HepG2 (cell line): Measurements from ENCODE around the gene PNP. TPM values are rescaled to one million over a fixed set of nuclear protein-coding genes. Genes with fewer than 3 reads are reported as not detected.

Experiments used
- ATAC-seq: fragments of 200-7000 bp; cut with Tn5 transposase; 3 replicates; pipeline ENCODE4 v1.9.1; 2020; ENCODE audit warnings: mild to moderate bottlenecking, moderate library complexity
- BruUV-seq: library from RNA; stranded (reverse); fragments of 400-500 nt; replicated peaks from 2 replicates; lab custom pipeline; 2021; lab: Mats Ljungman, UMichigan
- CTCF ChIA-PET: fragments of 300-600 bp; formaldehyde crosslinking; extraction: SDS; loops from one replicate; lab custom pipeline; 2021; ENCODE audit warnings: low total read pairs, inconsistent platforms, low intra/inter-chr PET ratio; lab: Yijun Ruan, JAX
- POLR2A ChIA-PET: fragments of 350-600 bp; sonication (Branson Sonifier 250); formaldehyde crosslinking; loops from one replicate; lab custom pipeline; 2020; ENCODE audit warnings: antibody characterized with exemption, inconsistent platforms; lab: Yijun Ruan, JAX
- DNase-seq: peaks from one replicate; pipeline ENCODE4 v3.0.0-alpha.2; 2015; ENCODE audit warnings: low spot score
- FAIRE-seq: peaks from 3 replicates; lab custom pipeline; 2011; peaks lifted over from hg19 to GRCh38; lab: Jason Lieb, UNC
- H2AFZ ChIP-seq: one replicate; pipeline ENCODE4 v1.6.1; 2011; ENCODE audit warnings: low read length, inconsistent platforms
- H3K27ac ChIP-seq: fragments of 300-600 bp; 3 replicates; pipeline ENCODE4 v1.8.0; 2011; ENCODE audit warnings: mixed run types, mild to moderate bottlenecking, mixed read lengths, low read length, inconsistent platforms; ENCODE audit not compliant: insufficient read depth; ENCODE audit errors: extremely low read length
- H3K27me3 ChIP-seq, 2 experiments: fragments of 200-600 bp in 1 of 2; 2 replicates in 1 of 2; 3 replicates in 1 of 2; pipeline versions ENCODE4 v1.6.0 to v1.8.0; 2011; ENCODE audit warnings: low read length in 2 of 2, mild to moderate bottlenecking in 2 of 2, moderate library complexity in 2 of 2, inconsistent platforms in 1 of 2; ENCODE audit not compliant: insufficient read depth in 2 of 2, control insufficient read depth in 1 of 2
- H3K36me3 ChIP-seq, 2 experiments: fragments of 200-600 bp in 1 of 2; replicated peaks in 1 of 2; 2 replicates in 1 of 2; 3 replicates in 1 of 2; pipeline versions ENCODE4 v1.5.1 to v1.8.0; 2011; ENCODE audit warnings: low read length in 2 of 2, inconsistent platforms in 1 of 2; ENCODE audit not compliant: insufficient read depth in 2 of 2, control insufficient read depth in 1 of 2
- H3K4me1 ChIP-seq: 2 replicates; pipeline ENCODE4 v1.5.1; 2012; ENCODE audit warnings: low read length, inconsistent platforms; ENCODE audit not compliant: insufficient read depth
- H3K4me2 ChIP-seq: 2 replicates; pipeline ENCODE4 v1.6.0; 2011; ENCODE audit warnings: low read depth, low read length, inconsistent platforms
- H3K4me3 ChIP-seq, 3 experiments: fragments of 200-600 bp in 1 of 3; sonication (generic), shearing (Covaris generic) in 1 of 3; replicated peaks in 1 of 3; 2 replicates each; pipeline ENCODE4 v1.5.1; 2011 to 2016; ENCODE audit warnings: low read length in 3 of 3, inconsistent platforms in 2 of 3, low read depth in 2 of 3, mild to moderate bottlenecking in 2 of 3, control low read depth in 1 of 3, mixed read lengths in 1 of 3; ENCODE audit not compliant: insufficient read depth in 1 of 3
- H3K79me2 ChIP-seq: one replicate; pipeline ENCODE4 v1.6.1; 2011; ENCODE audit warnings: low read length, inconsistent platforms; ENCODE audit not compliant: insufficient read depth
- H3K9ac ChIP-seq: 2 replicates; pipeline ENCODE4 v1.6.0; 2011; ENCODE audit warnings: mild to moderate bottlenecking, low read depth, low read length, inconsistent platforms; ENCODE audit not compliant: insufficient read depth
- H3K9me3 ChIP-seq: 2 replicates; pipeline ENCODE4 v1.5.1; 2012; ENCODE audit warnings: mild to moderate bottlenecking, low read length
- H4K20me1 ChIP-seq: 2 replicates; pipeline ENCODE4 v1.6.0; 2011; ENCODE audit warnings: inconsistent platforms, mild to moderate bottlenecking, low read length, moderate library complexity; ENCODE audit not compliant: insufficient read depth
- ATAD3A ChIP-seq: sonication (generic); formaldehyde crosslinking; IDR thresholded peaks from 2 replicates; pipeline ENCODE4 v1.4.0; 2020; ENCODE audit warnings: missing genetic modification reagents
- DRAP1 ChIP-seq: IDR thresholded peaks from 2 replicates; pipeline ENCODE4 v1.6.1; 2016; ENCODE audit warnings: missing genetic modification reagents, missing compliant biosample characterization
- FOXO1 ChIP-seq: sonication (generic); formaldehyde crosslinking; IDR thresholded peaks from 2 replicates; pipeline ENCODE4 v1.4.0; 2020; ENCODE audit warnings: missing genetic modification reagents
- GATAD1 ChIP-seq: IDR thresholded peaks from 2 replicates; pipeline ENCODE4 v1.6.1; 2016; ENCODE audit warnings: missing genetic modification reagents, missing compliant biosample characterization
- HNRNPH1 ChIP-seq: fragments of 200-400 bp; formaldehyde crosslinking; optimal IDR thresholded peaks from 2 replicates; pipeline ENCODE3; 2017; ENCODE audit warnings: mild to moderate bottlenecking, low read depth, low read length
- RAD51 ChIP-seq: fragments of 450-650 bp; IDR thresholded peaks from 2 replicates; pipeline ENCODE4 v1.6.1; 2016; ENCODE audit warnings: borderline replicate concordance
- SNAPC4 ChIP-seq: sonication (generic); formaldehyde crosslinking; IDR thresholded peaks from 2 replicates; pipeline ENCODE4 v1.4.0; 2020; ENCODE audit warnings: mild to moderate bottlenecking, missing genetic modification reagents
- TCF12 ChIP-seq, 2 experiments: fragments of 450-650 bp in 1 of 2; sonication (generic) in 1 of 2; formaldehyde crosslinking in 1 of 2; IDR thresholded peaks; 2 replicates each; pipeline versions ENCODE4 v1.6.1 to v1.8.0; 2017 to 2022; ENCODE audit warnings: antibody characterized with exemption in 1 of 2, mild to moderate bottlenecking in 1 of 2, missing genetic modification reagents in 1 of 2, moderate library complexity in 1 of 2
- ZMYM4 ChIP-seq: sonication (generic); formaldehyde crosslinking; IDR thresholded peaks from 2 replicates; pipeline ENCODE4 v1.8.1; 2023; ENCODE audit warnings: mild to moderate bottlenecking, missing genetic modification reagents
- ZNF761 ChIP-seq: sonication (generic); formaldehyde crosslinking; conservative IDR thresholded peaks from 2 replicates; pipeline ENCODE4 v1.4.0; 2020; ENCODE audit warnings: mild to moderate bottlenecking, missing genetic modification reagents
- ZSCAN20 ChIP-seq: sonication (generic); formaldehyde crosslinking; IDR thresholded peaks from 2 replicates; pipeline ENCODE4 v1.4.0; 2020; ENCODE audit warnings: missing genetic modification reagents, mild to moderate bottlenecking, borderline replicate concordance
- WGBS: methylation state at CpG from one replicate; pipeline ENCODE4 v1.1.6; 2017; ENCODE audit warnings: low lambda C conversion rate; 5-methylcytosine and 5-hydroxymethylcytosine counted together
- in situ Hi-C: cut with HindIII; loops from 2 replicates; pipeline ENCODE4 v1.10.0; 2017; ENCODE audit warnings: low pct_unique_long_range_greater_than_20kb; ENCODE audit not compliant: extremely low pct_ligation_motif_present
- intact Hi-C: fragments of 100-400 bp; cut with micrococcal nuclease; formaldehyde crosslinking; loops from one replicate; pipeline ENCODE4 v1.10.0; 2022; ENCODE audit not compliant: unreplicated experiment
- polyA plus RNA-seq, 8 experiments: library from polyadenylated mRNA; depleted of rRNA in 3 of 8; stranded (reverse) in 7 of 8; unstranded in 1 of 8; fragments of >200 nt; fragmentation: Illumina TruSeq in 4 of 8; extraction: Trizol in 4 of 8; gene quantifications; 2 replicates each; pipeline versions ENCODE4 v1.2.1 to v1.2.3, GENCODE V29; 2011 to 2016; ENCODE audit warnings: low read depth in 4 of 8, missing spikeins in 1 of 8, mixed read lengths in 1 of 8; ENCODE audit not compliant: insufficient read depth in 1 of 8
- total RNA-seq, 5 experiments: library from RNA; depleted of rRNA; stranded (reverse); fragments of >200 nt; fragmentation: Illumina TruSeq; extraction: Trizol; gene quantifications; 2 replicates each; pipeline ENCODE4 v1.2.3, GENCODE V29; 2016; ENCODE audit warnings: low read depth in 1 of 5
- TF ChIP-seq, protein P1 (sequence below): conservative IDR thresholded peaks from 2 replicates; pipeline ENCODE4 v1.6.1; 2018; ENCODE audit warnings: missing genetic modification reagents
- TF ChIP-seq, protein P2 (sequence below): sonication (generic); formaldehyde crosslinking; IDR thresholded peaks from 2 replicates; pipeline ENCODE4 v1.5.0; 2020; ENCODE audit warnings: mild to moderate bottlenecking, missing genetic modification reagents

PNP gene
- total and polyA plus RNA-seq, 2 of the 13 experiments (the other 11 are each of a cell fraction or from before 2014, with no cell fraction given): 45.4 to 74.8 TPM

DNA sequence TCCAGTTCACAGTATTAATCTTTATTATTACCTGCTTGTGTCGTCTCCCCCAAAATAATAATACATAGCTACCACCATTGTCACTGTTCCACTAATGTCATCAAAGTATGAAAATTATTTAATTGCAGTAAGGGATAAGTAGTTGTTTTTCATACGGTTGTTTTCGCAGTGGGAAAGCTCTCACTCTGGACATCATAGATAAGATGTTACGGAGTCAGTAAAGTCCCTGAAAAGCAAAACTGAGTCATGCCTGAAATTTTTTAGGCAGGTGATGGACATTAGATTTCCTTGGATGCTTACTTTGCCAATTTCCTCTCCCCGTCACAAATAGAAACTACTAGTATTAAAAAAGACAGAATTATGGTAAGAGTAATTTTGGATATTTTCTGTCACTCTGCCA is 13.2 kb downstream of the PNP start:
- TF ChIP-seq, protein P1, sequence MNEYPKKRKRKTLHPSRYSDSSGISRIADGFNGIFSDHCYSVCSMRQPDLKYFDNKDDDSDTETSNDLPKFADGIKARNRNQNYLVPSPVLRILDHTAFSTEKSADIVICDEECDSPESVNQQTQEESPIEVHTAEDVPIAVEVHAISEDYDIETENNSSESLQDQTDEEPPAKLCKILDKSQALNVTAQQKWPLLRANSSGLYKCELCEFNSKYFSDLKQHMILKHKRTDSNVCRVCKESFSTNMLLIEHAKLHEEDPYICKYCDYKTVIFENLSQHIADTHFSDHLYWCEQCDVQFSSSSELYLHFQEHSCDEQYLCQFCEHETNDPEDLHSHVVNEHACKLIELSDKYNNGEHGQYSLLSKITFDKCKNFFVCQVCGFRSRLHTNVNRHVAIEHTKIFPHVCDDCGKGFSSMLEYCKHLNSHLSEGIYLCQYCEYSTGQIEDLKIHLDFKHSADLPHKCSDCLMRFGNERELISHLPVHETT: no peak
- TF ChIP-seq TCF12 (IDR thresholded peaks at IDR 0.05): no peak
- no peak for TF ChIP-seq TCF12 (CRISPR knock-in tag; IDR thresholded peaks at IDR 0.05)
- no peak for TF ChIP-seq DRAP1 (CRISPR knock-in tag)
- no peak for TF ChIP-seq GATAD1
- TF ChIP-seq ZNF761 (CRISPR knock-in tag): no peak
- TF ChIP-seq ZMYM4 (CRISPR knock-in tag): no peak
- TF ChIP-seq ATAD3A (CRISPR knock-in tag): no peak
- TF ChIP-seq ZSCAN20 (CRISPR knock-in tag): no peak
- TF ChIP-seq FOXO1: no peak
- TF ChIP-seq, protein P2, sequence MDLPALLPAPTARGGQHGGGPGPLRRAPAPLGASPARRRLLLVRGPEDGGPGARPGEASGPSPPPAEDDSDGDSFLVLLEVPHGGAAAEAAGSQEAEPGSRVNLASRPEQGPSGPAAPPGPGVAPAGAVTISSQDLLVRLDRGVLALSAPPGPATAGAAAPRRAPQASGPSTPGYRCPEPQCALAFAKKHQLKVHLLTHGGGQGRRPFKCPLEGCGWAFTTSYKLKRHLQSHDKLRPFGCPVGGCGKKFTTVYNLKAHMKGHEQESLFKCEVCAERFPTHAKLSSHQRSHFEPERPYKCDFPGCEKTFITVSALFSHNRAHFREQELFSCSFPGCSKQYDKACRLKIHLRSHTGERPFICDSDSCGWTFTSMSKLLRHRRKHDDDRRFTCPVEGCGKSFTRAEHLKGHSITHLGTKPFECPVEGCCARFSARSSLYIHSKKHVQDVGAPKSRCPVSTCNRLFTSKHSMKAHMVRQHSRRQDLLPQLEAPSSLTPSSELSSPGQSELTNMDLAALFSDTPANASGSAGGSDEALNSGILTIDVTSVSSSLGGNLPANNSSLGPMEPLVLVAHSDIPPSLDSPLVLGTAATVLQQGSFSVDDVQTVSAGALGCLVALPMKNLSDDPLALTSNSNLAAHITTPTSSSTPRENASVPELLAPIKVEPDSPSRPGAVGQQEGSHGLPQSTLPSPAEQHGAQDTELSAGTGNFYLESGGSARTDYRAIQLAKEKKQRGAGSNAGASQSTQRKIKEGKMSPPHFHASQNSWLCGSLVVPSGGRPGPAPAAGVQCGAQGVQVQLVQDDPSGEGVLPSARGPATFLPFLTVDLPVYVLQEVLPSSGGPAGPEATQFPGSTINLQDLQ (CRISPR knock-in tag): no peak
- no peak for TF ChIP-seq SNAPC4 (CRISPR knock-in tag)
- no peak for TF ChIP-seq HNRNPH1
- no peak for TF ChIP-seq RAD51
- TF ChIP-seq, all 625 proteins: peak for 0
- FAIRE-seq (no peak), ATAC-seq (no peak), DNase-seq (no peak)
- Histone ChIP-seq H3K36me3 (peaks cover 4% of the 10 kb centered on the region in 2 experiments; a peak in 3 of 5 replicates), H3K27ac (no peak overlapping the region), H3K4me1 (no peaks in the 10 kb centered on the region), H4K20me1 (no peaks in the 10 kb centered on the region), H3K9ac (no peak overlapping the region), H3K79me2 (no peaks in the 10 kb centered on the region), H3K9me3 (no peaks in the 10 kb centered on the region), H3K4me2 (no peak overlapping the region), H3K27me3 (no peaks in the 10 kb centered on the region), H3K4me3 (no peak overlapping the region), H2AFZ (no peak overlapping the region)
- intact Hi-C loops: no loop called here
- ChIA-PET POLR2A (interaction anchor here (1.1 kb wide), 1 partner anchor 12 kb away, joined by 3 read pairs; no protein-coding TSS in a partner anchor), CTCF (no interaction called here)
- WGBS: 70% methylated on average over 5 of the region's 5 CpGs
- in situ Hi-C loops: no loop called here
- BruUV-seq: no TSS peak
